ENCODE data around the gene CMBL.

CMBL gene

DNA sequence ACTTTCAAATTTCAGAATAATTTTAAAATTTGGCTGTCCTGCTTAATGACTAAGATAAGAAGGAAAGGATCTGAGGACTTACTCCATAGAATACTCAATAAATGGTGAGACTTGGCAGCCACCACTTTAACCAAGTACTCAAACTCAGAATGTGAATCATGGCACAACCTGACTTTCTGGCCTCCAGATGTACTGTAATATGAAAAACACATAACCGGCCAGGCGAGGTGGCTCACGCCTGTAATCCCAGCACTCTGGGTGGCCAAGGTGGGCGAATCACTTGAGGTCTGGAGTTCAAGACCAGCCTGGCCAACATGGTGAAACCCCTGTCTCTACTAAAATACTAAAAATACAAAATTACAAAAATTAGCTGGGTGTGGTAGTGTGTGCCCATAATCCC, 35.8 kb upstream of the CMBL start:
- no peak overlapping the region for H3K4me3 ChIP-seq (ENCODE audit: low read depth in 1 of 2, low read length in 2 of 2)
- no peak overlapping the region for H3K27ac ChIP-seq (ENCODE audit: low read length)
- H3K9me3 ChIP-seq (ENCODE audit: control insufficient read depth in 1 of 2, low read length in 2 of 2): no peaks in the 10 kb centered on the region
- no peaks in the 10 kb centered on the region for H3K36me3 ChIP-seq (ENCODE audit: control insufficient read depth in 1 of 2, insufficient read depth in 2 of 2, low read length in 2 of 2)
- no peaks in the 10 kb centered on the region for H3K4me1 ChIP-seq (ENCODE audit: control insufficient read depth in 1 of 2, insufficient read depth in 2 of 2, low read length in 2 of 2)
- no peaks in the 10 kb centered on the region for H3K27me3 ChIP-seq (ENCODE audit: low read depth, low read length)

DNA sequence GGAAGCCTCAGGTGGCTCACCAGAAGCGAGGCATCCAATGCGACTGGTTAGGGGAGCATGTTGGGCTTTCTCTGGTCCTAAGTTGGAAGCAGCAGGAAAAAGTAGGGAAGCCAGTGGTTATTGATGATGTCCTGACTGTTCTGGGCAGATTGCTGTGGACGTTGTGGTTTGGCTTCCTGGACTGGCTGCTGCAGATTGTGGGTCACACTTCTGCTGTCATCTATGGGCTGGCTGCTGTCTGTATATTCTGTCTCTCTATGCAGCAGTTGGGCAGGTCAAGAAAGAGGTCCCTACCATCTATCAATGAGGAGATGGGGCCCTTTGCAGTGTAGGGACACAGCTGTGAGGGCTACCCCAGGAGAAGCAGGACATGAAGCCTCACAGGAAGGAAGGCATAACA, 32.3 kb upstream of the CMBL start:
- H3K27ac ChIP-seq (ENCODE audit: low read length): no peak overlapping the region
- no peaks in the 10 kb centered on the region for H3K4me1 ChIP-seq (ENCODE audit: control insufficient read depth in 1 of 2, insufficient read depth in 2 of 2, low read length in 2 of 2)
- H3K4me3 ChIP-seq (ENCODE audit: low read depth in 1 of 2, low read length in 2 of 2): no peak overlapping the region
- no peaks in the 10 kb centered on the region for H3K36me3 ChIP-seq (ENCODE audit: control insufficient read depth in 1 of 2, insufficient read depth in 2 of 2, low read length in 2 of 2)
- no peaks in the 10 kb centered on the region for H3K9me3 ChIP-seq (ENCODE audit: control insufficient read depth in 1 of 2, low read length in 2 of 2)
- H3K27me3 ChIP-seq (ENCODE audit: low read depth, low read length): no peaks in the 10 kb centered on the region

GRCh38 chr5:10339058-10339811, 31.5 kb upstream of the CMBL start:
- H3K36me3 ChIP-seq (ENCODE audit: control insufficient read depth in 1 of 2, insufficient read depth in 2 of 2, low read length in 2 of 2): no peaks in the 10 kb centered on the region
- H3K4me3 ChIP-seq (ENCODE audit: low read depth in 1 of 2, low read length in 2 of 2): no peak overlapping the region
- no peak overlapping the region for H3K27ac ChIP-seq (ENCODE audit: low read length)
- H3K9me3 ChIP-seq (ENCODE audit: control insufficient read depth in 1 of 2, low read length in 2 of 2): no peaks in the 10 kb centered on the region
- H3K4me1 ChIP-seq (ENCODE audit: control insufficient read depth in 1 of 2, insufficient read depth in 2 of 2, low read length in 2 of 2): no peaks in the 10 kb centered on the region
- H3K27me3 ChIP-seq (ENCODE audit: low read depth, low read length): no peaks in the 10 kb centered on the region

DNA sequence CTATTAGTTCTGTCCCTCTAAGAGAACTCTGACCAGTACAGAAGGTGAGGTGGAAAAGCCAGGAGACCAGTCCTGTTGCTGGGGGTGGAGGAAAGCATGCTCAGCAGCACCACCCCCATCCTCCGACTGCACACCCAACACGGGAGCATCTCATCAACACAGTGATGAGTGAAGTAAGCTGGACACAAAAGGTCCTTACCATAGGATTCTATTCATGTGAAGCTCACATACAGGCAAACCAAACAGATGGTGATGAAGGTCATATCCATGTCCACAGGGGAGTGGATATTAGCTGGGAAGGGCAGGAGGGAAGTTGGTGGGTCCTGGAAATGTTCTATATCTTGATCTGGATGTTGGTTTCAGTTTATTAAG, 31.0 kb upstream of the CMBL start:
- Histone ChIP-seq H3K27me3 (ENCODE audit: low read depth, low read length) (no peaks in the 10 kb centered on the region), H3K4me3 (ENCODE audit: low read depth in 1 of 2, low read length in 2 of 2) (no peak overlapping the region), H3K9me3 (ENCODE audit: control insufficient read depth in 1 of 2, low read length in 2 of 2) (no peaks in the 10 kb centered on the region), H3K4me1 (ENCODE audit: control insufficient read depth in 1 of 2, insufficient read depth in 2 of 2, low read length in 2 of 2) (no peaks in the 10 kb centered on the region), H3K27ac (ENCODE audit: low read length) (no peak overlapping the region), H3K36me3 (ENCODE audit: control insufficient read depth in 1 of 2, insufficient read depth in 2 of 2, low read length in 2 of 2) (no peaks in the 10 kb centered on the region)

GRCh38 chr5:10337986-10338385, 30.3 kb upstream of the CMBL start:
- Histone ChIP-seq H3K27me3 (ENCODE audit: low read depth, low read length) (no peaks in the 10 kb centered on the region), H3K27ac (ENCODE audit: low read length) (no peak overlapping the region), H3K36me3 (ENCODE audit: control insufficient read depth in 1 of 2, insufficient read depth in 2 of 2, low read length in 2 of 2) (no peaks in the 10 kb centered on the region), H3K4me3 (ENCODE audit: low read depth in 1 of 2, low read length in 2 of 2) (no peak overlapping the region), H3K4me1 (ENCODE audit: control insufficient read depth in 1 of 2, insufficient read depth in 2 of 2, low read length in 2 of 2) (no peaks in the 10 kb centered on the region), H3K9me3 (ENCODE audit: control insufficient read depth in 1 of 2, low read length in 2 of 2) (no peaks in the 10 kb centered on the region)

DNA sequence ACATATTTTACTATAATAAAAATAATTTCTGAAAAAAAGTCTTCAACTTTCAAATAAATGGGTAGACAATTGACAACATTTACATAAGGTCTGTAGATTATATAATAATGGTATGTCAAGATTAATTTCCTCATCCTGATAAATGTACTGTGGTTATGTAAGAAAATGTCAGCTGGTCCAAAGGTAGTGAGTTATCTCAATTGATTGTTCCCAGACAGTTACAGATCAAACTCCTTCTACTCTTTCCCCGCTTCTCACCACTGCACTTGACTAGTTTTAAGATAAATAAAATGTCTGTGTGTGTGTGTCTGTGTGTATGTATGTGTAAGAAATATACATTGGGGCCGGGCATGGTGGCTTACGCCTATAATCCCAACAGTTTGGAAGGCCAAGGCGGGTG, 29.4 kb upstream of the CMBL start:
- no peaks in the 10 kb centered on the region for H3K36me3 ChIP-seq (ENCODE audit: control insufficient read depth in 1 of 2, insufficient read depth in 2 of 2, low read length in 2 of 2)
- peaks cover 0 to 1% of the 10 kb centered on the region in 2 donors for H3K4me1 ChIP-seq (ENCODE audit: control insufficient read depth in 1 of 2, insufficient read depth in 2 of 2, low read length in 2 of 2)
- no peak overlapping the region for H3K4me3 ChIP-seq (ENCODE audit: low read depth in 1 of 2, low read length in 2 of 2)
- H3K9me3 ChIP-seq (ENCODE audit: control insufficient read depth in 1 of 2, low read length in 2 of 2): no peaks in the 10 kb centered on the region
- no peak overlapping the region for H3K27ac ChIP-seq (ENCODE audit: low read length)
- no peaks in the 10 kb centered on the region for H3K27me3 ChIP-seq (ENCODE audit: low read depth, low read length)

GRCh38 chr5:10335711-10336470, 28.2 kb upstream of the CMBL start:
- H3K9me3 ChIP-seq (ENCODE audit: control insufficient read depth in 1 of 2, low read length in 2 of 2): no peaks in the 10 kb centered on the region
- H3K27ac ChIP-seq (ENCODE audit: low read length): no peak overlapping the region
- no peaks in the 10 kb centered on the region for H3K36me3 ChIP-seq (ENCODE audit: control insufficient read depth in 1 of 2, insufficient read depth in 2 of 2, low read length in 2 of 2)
- no peak overlapping the region for H3K4me3 ChIP-seq (ENCODE audit: low read depth in 1 of 2, low read length in 2 of 2)
- peaks cover 10 to 13% of the 10 kb centered on the region in 2 donors for H3K4me1 ChIP-seq (ENCODE audit: control insufficient read depth in 1 of 2, insufficient read depth in 2 of 2, low read length in 2 of 2)
- H3K27me3 ChIP-seq (ENCODE audit: low read depth, low read length): no peaks in the 10 kb centered on the region

- no peaks in the 10 kb centered on the region for H3K27me3 ChIP-seq (ENCODE audit: low read depth, low read length)
- no peak overlapping the region for H3K27ac ChIP-seq (ENCODE audit: low read length)
- H3K4me1 ChIP-seq (ENCODE audit: control insufficient read depth in 1 of 2, insufficient read depth in 2 of 2, low read length in 2 of 2): peaks cover 17 to 24% of the 10 kb centered on the region in 2 donors
- H3K4me3 ChIP-seq (ENCODE audit: low read depth in 1 of 2, low read length in 2 of 2): no peak overlapping the region
- H3K36me3 ChIP-seq (ENCODE audit: control insufficient read depth in 1 of 2, insufficient read depth in 2 of 2, low read length in 2 of 2): no peaks in the 10 kb centered on the region
- H3K9me3 ChIP-seq (ENCODE audit: control insufficient read depth in 1 of 2, low read length in 2 of 2): no peaks in the 10 kb centered on the region
These were observed 27.1 kb upstream of the CMBL start for GRCh38 chr5:10334831-10335230.

DNA sequence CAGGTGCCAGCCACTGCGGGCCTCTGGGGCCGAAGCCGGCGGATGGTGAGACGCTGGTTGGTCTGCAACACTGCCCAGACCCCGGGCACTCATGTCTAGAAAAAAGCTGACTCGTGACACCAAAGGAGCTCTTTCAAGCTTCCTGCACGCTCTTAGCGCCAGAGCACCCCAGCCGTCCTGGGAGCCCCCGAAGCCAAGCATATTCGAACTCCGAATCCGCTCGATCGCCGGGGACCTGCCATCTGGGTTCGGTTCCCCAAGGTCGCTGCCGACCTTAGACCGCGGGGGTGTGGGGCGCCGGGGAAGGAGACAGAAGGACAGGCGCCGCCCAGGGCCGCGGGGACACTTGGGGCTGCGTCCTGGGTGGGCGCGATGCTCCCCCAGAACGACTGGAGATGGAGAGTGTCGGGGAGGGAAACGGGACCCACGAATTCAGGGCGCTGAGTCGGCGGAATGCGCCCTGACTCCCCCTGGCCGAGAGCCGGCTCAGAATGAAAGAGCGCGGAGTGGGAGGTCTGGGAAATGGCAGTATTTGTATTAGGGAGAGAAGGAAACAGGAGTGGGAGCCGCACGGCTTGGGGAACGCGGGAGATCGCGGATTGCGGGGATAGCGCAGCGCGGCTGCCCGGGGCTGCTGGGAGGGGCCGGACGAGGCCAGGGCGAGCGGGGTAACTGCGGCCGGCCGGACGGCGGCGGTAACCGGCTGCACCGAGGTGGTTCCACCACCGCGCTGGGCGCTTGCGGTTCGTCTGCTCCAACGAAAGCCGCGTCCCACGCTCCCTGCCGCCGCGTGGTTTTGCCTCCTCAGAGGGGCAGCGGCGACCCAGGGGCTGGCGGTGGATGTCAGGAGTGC, 25.7 kb upstream of the CMBL start:
- H3K4me3 ChIP-seq (ENCODE audit: low read depth in 1 of 2, low read length in 2 of 2): peak overlapping the region; percentile 64 to 84
- H3K4me1 ChIP-seq (ENCODE audit: control insufficient read depth in 1 of 2, insufficient read depth in 2 of 2, low read length in 2 of 2): peaks cover 17 to 24% of the 10 kb centered on the region in 2 donors
- no peaks in the 10 kb centered on the region for H3K27me3 ChIP-seq (ENCODE audit: low read depth, low read length)
- no peaks in the 10 kb centered on the region for H3K36me3 ChIP-seq (ENCODE audit: control insufficient read depth in 1 of 2, insufficient read depth in 2 of 2, low read length in 2 of 2)
- H3K27ac ChIP-seq (ENCODE audit: low read length): no peak overlapping the region
- no peaks in the 10 kb centered on the region for H3K9me3 ChIP-seq (ENCODE audit: control insufficient read depth in 1 of 2, low read length in 2 of 2)

- Histone ChIP-seq H3K27ac (ENCODE audit: low read length) (no peak overlapping the region), H3K4me3 (ENCODE audit: low read depth in 1 of 2, low read length in 2 of 2) (no peak overlapping the region), H3K4me1 (ENCODE audit: control insufficient read depth in 1 of 2, insufficient read depth in 2 of 2, low read length in 2 of 2) (peaks cover 17 to 24% of the 10 kb centered on the region in 2 donors), H3K27me3 (ENCODE audit: low read depth, low read length) (no peaks in the 10 kb centered on the region), H3K9me3 (ENCODE audit: control insufficient read depth in 1 of 2, low read length in 2 of 2) (no peaks in the 10 kb centered on the region), H3K36me3 (ENCODE audit: control insufficient read depth in 1 of 2, insufficient read depth in 2 of 2, low read length in 2 of 2) (no peaks in the 10 kb centered on the region)
These were observed 24.6 kb upstream of the CMBL start for GRCh38 chr5:10332301-10332700.

DNA sequence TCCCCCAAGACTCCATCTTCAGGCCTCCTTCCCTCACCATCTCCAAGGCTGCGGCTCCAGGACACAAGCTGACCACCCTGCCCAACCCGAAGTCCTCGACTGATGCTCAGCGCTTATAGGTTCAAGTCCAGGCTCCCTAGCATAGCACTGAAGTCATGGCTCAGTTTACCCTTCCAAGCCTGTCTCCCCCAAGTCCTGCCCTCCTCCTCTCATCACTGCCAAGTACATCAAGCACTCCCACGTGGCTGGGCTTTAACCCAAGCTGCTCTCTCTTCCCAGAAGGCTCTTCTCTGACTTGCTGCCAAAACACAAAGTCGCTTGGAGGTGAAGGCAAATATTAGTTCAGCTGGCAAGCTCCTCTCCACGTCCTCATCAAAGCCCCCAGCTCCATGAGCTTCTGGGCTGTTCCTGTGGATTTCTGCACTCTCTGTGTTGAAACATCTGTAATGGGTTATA, 23.7 kb upstream of the CMBL start:
- H3K27me3 ChIP-seq (ENCODE audit: low read depth, low read length): no peaks in the 10 kb centered on the region
- no peak overlapping the region for H3K4me3 ChIP-seq (ENCODE audit: low read depth in 1 of 2, low read length in 2 of 2)
- H3K27ac ChIP-seq (ENCODE audit: low read length): no peak overlapping the region
- H3K4me1 ChIP-seq (ENCODE audit: control insufficient read depth in 1 of 2, insufficient read depth in 2 of 2, low read length in 2 of 2): peaks cover 17 to 24% of the 10 kb centered on the region in 2 donors
- H3K36me3 ChIP-seq (ENCODE audit: control insufficient read depth in 1 of 2, insufficient read depth in 2 of 2, low read length in 2 of 2): no peaks in the 10 kb centered on the region
- H3K9me3 ChIP-seq (ENCODE audit: control insufficient read depth in 1 of 2, low read length in 2 of 2): no peaks in the 10 kb centered on the region
